GM10266 (cell line): ENCODE measurements around the gene ZNF341.

ENCODE experiments used
- DNase-seq: peaks from one replicate; pipeline ENCODE4 v3.0.0; 2012; ENCODE audit errors: extremely low spot score
- TF ChIP-seq, protein P1 (sequence below): IDR thresholded peaks from 2 replicates; pipeline ENCODE4 v1.5.1; 2012; ENCODE audit warnings: mild to moderate bottlenecking, low read depth; ENCODE audit not compliant: control insufficient read depth, insufficient read depth; ENCODE audit errors: missing control alignments

The ZNF341 gene

DNA sequence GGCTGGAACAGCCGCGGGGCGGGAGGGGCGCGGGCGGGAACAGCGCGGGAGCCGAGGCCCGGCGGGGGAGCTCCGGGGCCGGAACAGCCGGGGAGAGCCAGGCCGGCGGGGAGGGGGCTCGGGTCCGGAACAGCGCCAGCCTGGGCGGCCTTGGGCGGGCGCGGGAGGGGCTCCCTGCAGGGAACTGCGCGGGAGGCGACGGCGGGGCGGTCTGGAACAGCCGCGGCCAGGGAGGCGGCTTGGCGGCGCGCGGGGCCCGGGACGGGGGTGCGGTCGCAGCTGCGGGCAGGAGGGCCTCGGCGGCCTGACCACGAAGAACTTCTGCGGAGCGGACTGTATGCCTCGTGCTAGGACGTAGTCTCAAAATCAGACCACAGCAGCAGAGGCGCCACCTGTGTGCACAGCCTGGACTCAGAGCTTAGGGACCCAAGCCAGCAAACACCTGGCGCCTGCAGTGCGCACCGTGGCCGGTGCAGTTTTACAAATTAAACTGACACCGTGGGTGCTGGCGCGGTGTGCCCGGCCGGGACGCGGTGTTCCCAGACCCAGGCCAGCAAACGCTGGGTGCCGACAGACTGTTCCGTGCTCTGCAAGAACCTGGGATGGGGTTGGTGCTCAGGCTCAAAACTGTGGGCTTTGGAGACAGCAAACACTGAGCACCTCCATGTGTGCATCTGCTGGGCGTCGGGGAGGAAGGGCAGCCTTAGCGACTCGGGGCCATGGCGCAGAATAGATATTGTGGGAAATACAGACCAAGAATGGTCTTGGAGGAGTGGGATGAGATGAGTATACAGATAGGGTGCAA, 572 bp downstream of the ZNF341 start:
- DNase-seq, result peak; percentile 89
- TF ChIP-seq, protein P1, sequence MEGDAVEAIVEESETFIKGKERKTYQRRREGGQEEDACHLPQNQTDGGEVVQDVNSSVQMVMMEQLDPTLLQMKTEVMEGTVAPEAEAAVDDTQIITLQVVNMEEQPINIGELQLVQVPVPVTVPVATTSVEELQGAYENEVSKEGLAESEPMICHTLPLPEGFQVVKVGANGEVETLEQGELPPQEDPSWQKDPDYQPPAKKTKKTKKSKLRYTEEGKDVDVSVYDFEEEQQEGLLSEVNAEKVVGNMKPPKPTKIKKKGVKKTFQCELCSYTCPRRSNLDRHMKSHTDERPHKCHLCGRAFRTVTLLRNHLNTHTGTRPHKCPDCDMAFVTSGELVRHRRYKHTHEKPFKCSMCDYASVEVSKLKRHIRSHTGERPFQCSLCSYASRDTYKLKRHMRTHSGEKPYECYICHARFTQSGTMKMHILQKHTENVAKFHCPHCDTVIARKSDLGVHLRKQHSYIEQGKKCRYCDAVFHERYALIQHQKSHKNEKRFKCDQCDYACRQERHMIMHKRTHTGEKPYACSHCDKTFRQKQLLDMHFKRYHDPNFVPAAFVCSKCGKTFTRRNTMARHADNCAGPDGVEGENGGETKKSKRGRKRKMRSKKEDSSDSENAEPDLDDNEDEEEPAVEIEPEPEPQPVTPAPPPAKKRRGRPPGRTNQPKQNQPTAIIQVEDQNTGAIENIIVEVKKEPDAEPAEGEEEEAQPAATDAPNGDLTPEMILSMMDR, result peak; percentile 29

DNA sequence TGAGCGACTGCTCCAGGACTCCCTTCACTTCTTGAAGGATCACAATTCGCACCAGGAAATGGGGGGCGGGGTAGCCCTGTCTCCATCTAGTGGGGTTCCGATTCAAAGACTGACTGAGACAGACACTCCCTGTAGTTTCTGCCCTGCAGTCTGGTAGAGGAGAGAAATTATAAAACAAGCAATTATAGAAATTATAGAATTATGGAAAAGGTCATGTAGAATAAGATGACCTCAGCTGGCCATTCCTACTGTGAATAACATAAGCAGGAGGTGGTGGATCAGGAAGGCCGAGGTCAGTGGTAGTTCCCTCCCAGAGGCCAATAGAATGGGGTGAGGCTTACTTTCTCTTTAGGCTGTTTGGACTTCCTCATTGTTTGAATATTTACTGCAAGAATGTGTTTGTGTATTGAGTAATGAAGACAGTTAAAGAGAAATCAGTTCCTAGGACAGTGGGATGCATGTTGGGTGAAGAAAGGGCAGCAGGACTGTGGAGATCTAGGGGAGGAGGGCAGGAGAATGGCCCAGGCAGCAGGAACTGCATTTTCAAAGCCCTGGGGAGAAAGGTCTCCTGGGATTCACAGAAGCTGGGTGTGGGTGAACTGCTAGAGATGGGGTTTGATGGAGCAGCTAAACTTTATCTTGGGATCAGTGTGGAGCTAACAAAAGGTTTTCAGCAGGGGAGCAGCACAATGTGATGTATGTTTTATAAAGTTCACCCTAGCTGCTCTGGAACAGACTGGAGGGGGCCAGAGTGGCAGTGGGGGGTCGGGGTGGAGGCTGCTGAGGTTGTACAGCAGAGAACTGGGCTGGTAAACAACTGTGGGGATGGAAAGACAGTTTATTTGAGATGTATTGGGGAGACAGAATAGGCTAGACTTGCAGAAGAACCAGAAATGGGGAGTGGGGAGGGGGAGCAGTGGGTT, 2.1 kb downstream of the ZNF341 start:
- TF ChIP-seq, protein P1, result no peak
- peak; percentile 36 for DNase-seq

DNA sequence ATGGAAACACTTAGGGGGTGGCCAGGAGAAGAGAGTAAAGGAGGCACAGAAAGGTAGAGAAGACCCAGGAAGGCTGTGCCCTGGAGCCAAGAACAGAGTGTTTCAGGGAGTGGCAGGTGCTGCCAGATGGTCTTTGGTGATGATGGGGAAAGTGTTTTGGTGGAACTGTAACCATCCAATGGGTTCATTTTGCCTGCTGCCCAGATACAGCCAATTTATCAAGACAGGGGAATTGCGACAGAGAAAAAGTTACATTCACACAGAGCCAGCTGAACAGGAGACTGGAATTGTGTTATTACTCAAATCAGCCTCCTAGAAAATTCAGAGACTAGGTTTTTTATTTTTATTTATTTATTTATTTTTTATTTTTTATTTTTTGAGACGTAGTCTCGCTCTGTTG, 5.2 kb downstream of the ZNF341 start:
- TF ChIP-seq, protein P1, result no peak
- no peak for DNase-seq

DNA sequence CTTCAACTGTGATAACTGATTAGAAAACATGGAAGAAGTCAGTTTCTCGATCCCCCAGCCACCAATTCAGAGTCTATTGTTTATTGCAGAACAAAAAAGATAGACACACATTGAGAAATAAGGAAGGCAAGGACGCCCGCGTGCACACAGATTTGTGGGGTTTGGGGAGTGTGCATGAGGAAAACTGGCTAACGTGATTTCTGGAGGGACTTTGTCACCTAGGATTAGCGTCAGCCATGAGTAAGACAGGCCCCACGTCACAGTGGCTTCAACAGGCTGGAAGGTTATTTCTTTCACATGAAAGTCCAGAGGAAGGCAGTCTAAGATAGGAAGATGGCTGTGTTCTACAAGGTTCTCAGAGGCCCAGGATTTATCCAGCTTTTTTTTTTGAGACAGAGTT, 7.7 kb downstream of the ZNF341 start:
- no peak for DNase-seq
- TF ChIP-seq, protein P1, result no peak

DNA sequence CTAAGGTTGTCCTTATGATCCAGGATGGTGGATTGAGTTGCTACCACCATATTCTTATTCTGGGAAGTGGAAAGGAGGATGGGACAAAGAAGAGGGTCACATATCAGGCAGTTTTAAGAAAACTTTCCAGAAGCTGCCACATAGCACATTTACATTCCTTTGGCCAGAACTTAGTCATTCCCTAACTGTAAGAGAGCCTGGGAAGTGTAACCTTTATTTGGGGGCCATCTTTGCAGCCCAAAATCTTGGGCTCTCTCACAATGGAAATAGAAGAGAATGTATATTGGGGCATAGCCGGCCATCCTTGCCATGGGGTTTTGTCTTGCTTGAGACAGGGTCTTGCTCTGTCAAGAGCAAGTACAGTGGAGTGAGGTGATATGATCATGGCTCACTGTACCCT, 8.4 kb downstream of the ZNF341 start:
- DNase-seq, result no peak
- TF ChIP-seq, protein P1, result no peak

DNA sequence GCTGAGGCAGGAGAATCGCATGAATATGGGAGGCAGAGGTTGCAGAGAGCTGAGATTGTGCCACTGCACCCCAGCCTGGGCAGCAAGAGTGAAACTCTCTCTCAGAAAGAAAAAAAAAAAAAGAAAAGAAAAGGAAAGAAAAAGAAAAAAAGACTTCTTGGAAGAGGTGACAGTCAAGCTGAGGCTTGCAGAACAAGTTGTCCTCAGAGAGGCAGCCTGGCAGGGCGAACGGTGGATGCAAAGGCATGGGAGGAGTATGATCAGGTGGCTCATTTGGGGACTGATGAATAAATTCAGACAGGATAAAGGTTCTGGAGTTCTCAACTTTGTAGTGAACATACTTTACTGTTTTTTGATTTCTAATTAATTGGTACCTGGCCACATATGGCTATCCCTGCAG, 12.4 kb downstream of the ZNF341 start:
- DNase-seq, result no peak
- TF ChIP-seq, protein P1, result no peak

DNA sequence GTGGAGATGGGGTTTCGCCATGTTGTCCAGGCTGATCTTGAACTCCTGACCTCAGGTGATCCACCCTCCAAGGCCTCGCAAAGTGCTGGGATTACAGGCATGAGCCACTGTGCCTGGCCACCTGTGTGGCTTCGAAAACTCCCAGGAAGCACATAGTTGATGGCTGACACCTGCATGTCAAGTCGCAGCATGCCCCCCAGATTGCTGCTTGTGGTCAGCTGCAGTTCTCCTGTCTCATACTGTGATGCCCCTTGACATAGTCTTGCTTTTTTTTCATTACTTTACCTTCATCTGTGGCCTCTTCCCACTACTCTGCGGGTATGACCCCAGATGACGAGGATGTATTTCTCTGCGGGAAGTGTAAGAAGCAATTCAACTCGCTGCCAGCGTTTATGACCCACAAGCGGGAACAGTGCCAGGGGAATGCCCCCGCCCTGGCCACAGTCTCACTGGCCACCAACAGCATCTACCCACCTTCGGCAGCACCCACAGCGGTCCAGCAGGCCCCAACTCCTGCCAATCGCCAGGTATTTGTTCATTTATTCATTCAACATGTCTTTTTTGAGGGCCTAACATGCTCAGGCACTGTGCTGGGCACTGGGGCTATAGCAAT, 13.1 kb downstream of the ZNF341 start:
- DNase-seq, result no peak
- TF ChIP-seq, protein P1, result no peak
